ENCODE results near the gene WDFY1. TPM values are rescaled to one million over a fixed set of nuclear protein-coding genes. Genes with fewer than 3 reads are reported as not detected.

Gene WDFY1
- total and polyA plus RNA-seq, 9 of the 15 experiments (the other 6 are each of a cell fraction or from before 2014, with no cell fraction given), result 5.4 to 27.6 (median 17.5) TPM

- H2AFZ ChIP-seq (ENCODE audit: low read depth, low read length), result no peak overlapping the region
- H3K4me2 ChIP-seq (ENCODE audit: insufficient read depth, low read length), result no peak overlapping the region
- 100% methylated on average over 2 of the region's 3 CpGs for WGBS (ENCODE audit: insufficient coverage, low coverage, missing lambda C conversion rate)
- DNase-seq (ENCODE audit: extremely low read depth in 1 of 4, low spot score in 3 of 4) (no peak), FAIRE-seq (no peak), ATAC-seq (no peak)
- H3K4me1 ChIP-seq (replicated peaks in 1 of 2; ENCODE audit: control insufficient read depth in 2 of 2, insufficient read depth in 2 of 2, low read length in 2 of 2), result no peaks in the 10 kb centered on the region
- no peaks in the 10 kb centered on the region for H3K27me3 ChIP-seq (ENCODE audit: control insufficient read depth in 2 of 2, insufficient read depth in 2 of 2, low read length in 2 of 2)
- H3K36me3 ChIP-seq (ENCODE audit: control insufficient read depth, insufficient read depth, low read length), result peaks cover 11% of the 10 kb centered on the region; the same call in 2 of the 3 replicates
- no peak overlapping the region for H3K9ac ChIP-seq (ENCODE audit: insufficient read depth in 1 of 2, low read depth in 2 of 2, low read length in 2 of 2)
- H3K9me3 ChIP-seq (replicated peaks; ENCODE audit: control insufficient read depth, insufficient read depth, low read depth, low read length), result no peaks in the 10 kb centered on the region
- intact Hi-C loops (cut with micrococcal nuclease) (no loop called here), in situ Hi-C loops (cut with MboI) (no loop called here)
- no peak overlapping the region for H3K4me3 ChIP-seq
- H3K79me2 ChIP-seq (ENCODE audit: control insufficient read depth, insufficient read depth, low read length), result no peaks in the 10 kb centered on the region
- H4K20me1 ChIP-seq (replicated peaks; ENCODE audit: control insufficient read depth, insufficient read depth, low read length), result no peaks in the 10 kb centered on the region
- POLR2A ChIA-PET, result no interaction called here
- no TSS peak for BruUV-seq (replicated peaks)
- no peak for TF ChIP-seq ARNT (IDR thresholded peaks at IDR 0.05)
- TF ChIP-seq ZNF431 (CRISPR knock-in tag; IDR thresholded peaks at IDR 0.05), result peak; percentile 84
- CTCF ChIA-PET (ENCODE audit: low intra/inter-chr PET ratio), result no interaction called here
- H3K9me1 ChIP-seq (ENCODE audit: control insufficient read depth, insufficient read depth, low read length), result no peaks in the 10 kb centered on the region
- no peak overlapping the region for H3K27ac ChIP-seq (ENCODE audit: extremely low read depth, low read depth, low read length)
These were observed 55.9 kb downstream of the WDFY1 start for GRCh38 chr2:223889229-223889628.

DNA sequence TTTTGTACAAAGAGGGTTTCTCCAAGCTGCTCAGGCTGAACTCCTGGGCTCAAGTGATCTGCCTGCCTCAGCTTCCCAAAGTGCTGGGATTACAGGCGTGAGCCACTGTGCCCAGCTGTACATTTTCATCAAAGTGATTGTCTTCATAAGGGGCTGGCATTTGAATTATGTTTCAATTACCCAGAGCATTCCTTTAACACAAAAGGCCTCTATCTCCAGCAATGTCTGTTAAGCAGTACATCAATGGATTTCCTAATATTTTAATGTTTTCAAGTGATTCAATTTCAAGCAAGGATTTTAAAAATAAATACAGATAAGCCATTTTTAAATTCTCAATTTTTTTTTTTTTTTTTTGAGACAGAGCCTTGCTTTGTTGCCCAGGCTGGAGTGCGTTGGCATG lies 56.9 kb downstream of the WDFY1 start:
- no TSS peak for BruUV-seq (replicated peaks)
- ATAC-seq, result no peak
- Histone ChIP-seq H3K4me1 (replicated peaks in 1 of 2; ENCODE audit: control insufficient read depth in 2 of 2, insufficient read depth in 2 of 2, low read length in 2 of 2) (no peaks in the 10 kb centered on the region), H3K36me3 (ENCODE audit: control insufficient read depth, insufficient read depth, low read length) (peaks cover 6% of the 10 kb centered on the region; the same call in 2 of the 3 replicates), H2AFZ (ENCODE audit: low read depth, low read length) (no peak overlapping the region), H3K4me2 (ENCODE audit: insufficient read depth, low read length) (no peak overlapping the region), H3K9me3 (replicated peaks; ENCODE audit: control insufficient read depth, insufficient read depth, low read depth, low read length) (no peaks in the 10 kb centered on the region), H4K20me1 (replicated peaks; ENCODE audit: control insufficient read depth, insufficient read depth, low read length) (no peaks in the 10 kb centered on the region), H3K79me2 (ENCODE audit: control insufficient read depth, insufficient read depth, low read length) (no peaks in the 10 kb centered on the region), H3K27ac (ENCODE audit: extremely low read depth, low read depth, low read length) (no peak overlapping the region), H3K9ac (ENCODE audit: insufficient read depth in 1 of 2, low read depth in 2 of 2, low read length in 2 of 2) (no peak overlapping the region), H3K4me3 (no peak overlapping the region), H3K9me1 (ENCODE audit: control insufficient read depth, insufficient read depth, low read length) (no peaks in the 10 kb centered on the region), H3K27me3 (ENCODE audit: control insufficient read depth in 2 of 2, insufficient read depth in 2 of 2, low read length in 2 of 2) (no peaks in the 10 kb centered on the region)
- FAIRE-seq, result no peak
- no peak for DNase-seq (ENCODE audit: extremely low read depth in 1 of 4, low spot score in 3 of 4)
- POLR2A ChIA-PET, result no interaction called here
- in situ Hi-C loops (cut with MboI) (no loop called here), intact Hi-C loops (cut with micrococcal nuclease) (no loop called here)
- CTCF ChIA-PET (ENCODE audit: low intra/inter-chr PET ratio), result no interaction called here
- 100% methylated on average over 1 of the region's 2 CpGs for WGBS (ENCODE audit: insufficient coverage, low coverage, missing lambda C conversion rate)
- TF ChIP-seq NELFE (IDR thresholded peaks at IDR 0.05; ENCODE audit: insufficient read depth, insufficient read length) (no peak), MAX (CRISPR knock-in tag; IDR thresholded peaks at IDR 0.05) (no peak), SRSF7 (optimal IDR thresholded peaks at IDR 0.05; ENCODE audit: low read depth, low read length) (no peak), ZNF668 (CRISPR knock-in tag; IDR thresholded peaks at IDR 0.05) (no peak), KLF10 (CRISPR knock-in tag; IDR thresholded peaks at IDR 0.05) (no peak), RFX5 (IDR thresholded peaks at IDR 0.05; ENCODE audit: low read depth, low read length) (no peak), KAT2B (IDR thresholded peaks at IDR 0.05; ENCODE audit: low read depth, low read length) (no peak), RAD51 (IDR thresholded peaks at IDR 0.05; ENCODE audit: borderline replicate concordance, low read depth) (no peak), GTF2A2 (tag; IDR thresholded peaks at IDR 0.05) (no peak), IFI16 (CRISPR knock-in tag; IDR thresholded peaks at IDR 0.05) (no peak), FOXA3 (CRISPR knock-in tag; conservative IDR thresholded peaks at IDR 0.05 in 1 of 2, IDR thresholded peaks at IDR 0.05 in 1 of 2) (no peak), SRSF3 (IDR thresholded peaks at IDR 0.05; ENCODE audit: insufficient read depth, low read length) (no peak)
- TF ChIP-seq, protein P1, sequence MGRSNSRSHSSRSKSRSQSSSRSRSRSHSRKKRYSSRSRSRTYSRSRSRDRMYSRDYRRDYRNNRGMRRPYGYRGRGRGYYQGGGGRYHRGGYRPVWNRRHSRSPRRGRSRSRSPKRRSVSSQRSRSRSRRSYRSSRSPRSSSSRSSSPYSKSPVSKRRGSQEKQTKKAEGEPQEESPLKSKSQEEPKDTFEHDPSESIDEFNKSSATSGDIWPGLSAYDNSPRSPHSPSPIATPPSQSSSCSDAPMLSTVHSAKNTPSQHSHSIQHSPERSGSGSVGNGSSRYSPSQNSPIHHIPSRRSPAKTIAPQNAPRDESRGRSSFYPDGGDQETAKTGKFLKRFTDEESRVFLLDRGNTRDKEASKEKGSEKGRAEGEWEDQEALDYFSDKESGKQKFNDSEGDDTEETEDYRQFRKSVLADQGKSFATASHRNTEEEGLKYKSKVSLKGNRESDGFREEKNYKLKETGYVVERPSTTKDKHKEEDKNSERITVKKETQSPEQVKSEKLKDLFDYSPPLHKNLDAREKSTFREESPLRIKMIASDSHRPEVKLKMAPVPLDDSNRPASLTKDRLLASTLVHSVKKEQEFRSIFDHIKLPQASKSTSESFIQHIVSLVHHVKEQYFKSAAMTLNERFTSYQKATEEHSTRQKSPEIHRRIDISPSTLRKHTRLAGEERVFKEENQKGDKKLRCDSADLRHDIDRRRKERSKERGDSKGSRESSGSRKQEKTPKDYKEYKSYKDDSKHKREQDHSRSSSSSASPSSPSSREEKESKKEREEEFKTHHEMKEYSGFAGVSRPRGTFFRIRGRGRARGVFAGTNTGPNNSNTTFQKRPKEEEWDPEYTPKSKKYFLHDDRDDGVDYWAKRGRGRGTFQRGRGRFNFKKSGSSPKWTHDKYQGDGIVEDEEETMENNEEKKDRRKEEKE (IDR thresholded peaks at IDR 0.05; ENCODE audit: borderline replicate concordance in 1 of 2, control insufficient read depth in 1 of 2, low read depth in 2 of 2, low read length in 1 of 2), result no peak

Measured in K562 (cell line).